OCI-LY3 (cell line): ENCODE measurements around the gene STX16.

Experiments used
- CTCF ChIP-seq: fragments of 200-600, 300-600 bp; sonication (generic); IDR thresholded peaks from 2 replicates; pipeline ENCODE4 v1.5.1; 2014; ENCODE audit warnings: antibody characterized with exemption, low read length, low read depth
- EZH2phosphoT487 ChIP-seq: fragments of 200-600 bp; shearing (Covaris generic); IDR thresholded peaks from 2 replicates; pipeline ENCODE4 v1.6.1; 2018; ENCODE audit warnings: antibody characterized with exemption, mixed run types, low read depth

- TF ChIP-seq CTCF (no peak), EZH2phosphoT487 (no peak)
These were observed 13.2 kb downstream of the STX16 start for GRCh38 chr20:58664331-58664730.
